BE2C (cell line): ENCODE data around the gene LSAMP.

ENCODE experiments used
- DNase-seq: peaks from one replicate; pipeline ENCODE4 v3.0.0-alpha.2; 2020
- H3K27me3 ChIP-seq: fragments of 250-450 bp; sonication (Bioruptor Pico); 2 replicates; pipeline ENCODE4 v1.5.1; 2020; ENCODE audit warnings: mild to moderate bottlenecking
- H3K36me3 ChIP-seq: fragments of 250-450 bp; sonication (Bioruptor Pico); 2 replicates; pipeline ENCODE4 v1.5.1; 2020; ENCODE audit warnings: mild to moderate bottlenecking
- H3K4me1 ChIP-seq: fragments of 250-450 bp; sonication (Bioruptor Pico); 2 replicates; pipeline ENCODE4 v1.5.1; 2020
- H3K4me3 ChIP-seq: 2 replicates; pipeline ENCODE4 v1.5.1; 2011; ENCODE audit warnings: low read depth, low read length
- H3K9me3 ChIP-seq: fragments of 250-450 bp; sonication (Bioruptor Pico); 2 replicates; pipeline ENCODE4 v1.5.1; 2020
- CTCF ChIP-seq: IDR thresholded peaks from 2 replicates; pipeline ENCODE4 v1.5.1; 2012; ENCODE audit warnings: mild to moderate bottlenecking, low read depth, low read length

The LSAMP gene

DNA sequence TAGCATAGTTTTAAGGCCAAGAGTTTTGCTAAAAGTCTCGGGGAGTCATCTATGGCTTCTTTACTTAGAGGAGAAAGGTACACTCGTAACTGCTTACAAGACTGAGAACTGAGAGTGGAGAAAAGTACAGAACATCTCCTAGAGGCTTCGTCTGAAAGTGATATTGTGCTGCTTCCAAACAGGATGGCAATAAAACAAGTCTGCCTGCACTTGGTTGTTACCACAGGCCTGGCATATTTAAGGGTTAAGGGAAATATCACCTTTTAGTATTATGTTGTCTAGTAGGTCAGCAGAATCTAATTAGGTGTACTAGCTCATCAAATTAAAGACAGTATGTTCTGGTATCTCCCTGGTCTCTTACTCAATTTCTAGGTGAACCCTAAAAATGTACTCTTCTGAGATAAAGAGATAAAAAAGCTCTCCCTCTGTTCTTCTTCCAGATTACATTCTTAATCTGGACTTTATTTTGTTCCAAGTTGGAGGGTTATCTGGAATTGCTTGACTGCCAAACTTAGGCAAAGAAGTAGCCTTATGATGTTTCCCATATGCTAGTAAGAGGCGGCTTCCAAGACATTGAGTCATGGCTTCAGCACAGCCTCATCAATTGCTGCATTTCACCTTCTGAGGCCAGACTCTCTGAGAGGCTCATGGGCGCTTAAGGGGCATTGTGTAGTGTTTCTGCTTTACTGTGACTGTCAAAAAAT, 181.3 kb downstream of the LSAMP start:
- no peaks in the 10 kb centered on the region for H3K4me1 ChIP-seq
- no peaks in the 10 kb centered on the region for H3K27me3 ChIP-seq
- H3K36me3 ChIP-seq, result no peaks in the 10 kb centered on the region
- H3K4me3 ChIP-seq, result no peak overlapping the region
- H3K9me3 ChIP-seq, result no peaks in the 10 kb centered on the region
- TF ChIP-seq CTCF, result no peak
- no peak for DNase-seq

- Histone ChIP-seq H3K4me1 (no peaks in the 10 kb centered on the region), H3K4me3 (no peak overlapping the region), H3K9me3 (no peaks in the 10 kb centered on the region), H3K36me3 (no peaks in the 10 kb centered on the region), H3K27me3 (no peaks in the 10 kb centered on the region)
- DNase-seq, result no peak
- TF ChIP-seq CTCF, result no peak
Observed at GRCh38 chr3:116260491-116260890, 184.8 kb downstream of the LSAMP start.

- Histone ChIP-seq H3K36me3 (no peaks in the 10 kb centered on the region), H3K9me3 (no peaks in the 10 kb centered on the region), H3K4me3 (no peak overlapping the region), H3K4me1 (no peaks in the 10 kb centered on the region), H3K27me3 (no peaks in the 10 kb centered on the region)
- DNase-seq, result no peak
- no peak for TF ChIP-seq CTCF
Observed at GRCh38 chr3:116259984-116260383, 185.3 kb downstream of the LSAMP start.

- no peak for TF ChIP-seq CTCF
- Histone ChIP-seq H3K4me3 (no peak overlapping the region), H3K4me1 (no peaks in the 10 kb centered on the region), H3K36me3 (no peaks in the 10 kb centered on the region), H3K9me3 (no peaks in the 10 kb centered on the region), H3K27me3 (no peaks in the 10 kb centered on the region)
- DNase-seq, result no peak
Observed at GRCh38 chr3:116256843-116257485, 188.3 kb downstream of the LSAMP start.

DNA sequence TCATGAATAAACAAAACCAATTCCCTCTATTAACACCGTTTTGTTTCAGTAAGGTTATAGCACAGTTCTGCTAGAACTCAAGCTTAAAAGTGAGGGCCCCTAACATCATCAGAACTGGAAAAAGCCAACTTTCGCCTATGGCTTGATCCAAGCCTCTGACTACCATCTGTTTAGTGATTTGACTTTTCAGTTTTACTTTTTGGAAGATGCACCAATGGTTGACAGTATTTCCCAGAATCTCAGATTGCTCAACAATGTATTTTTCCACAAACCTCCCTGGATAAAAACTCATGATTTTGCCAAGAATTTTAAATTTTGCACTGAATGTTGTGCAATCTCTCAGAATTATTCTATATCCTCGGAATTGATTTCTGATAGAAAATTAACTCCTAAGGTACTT, 190.7 kb downstream of the LSAMP start:
- Histone ChIP-seq H3K9me3 (no peaks in the 10 kb centered on the region), H3K27me3 (no peaks in the 10 kb centered on the region), H3K4me3 (no peak overlapping the region), H3K4me1 (no peaks in the 10 kb centered on the region), H3K36me3 (no peaks in the 10 kb centered on the region)
- no peak for DNase-seq
- TF ChIP-seq CTCF, result no peak

- H3K27me3 ChIP-seq, result no peaks in the 10 kb centered on the region
- no peak overlapping the region for H3K4me3 ChIP-seq
Observed at GRCh38 chr3:116253511-116253910, 191.8 kb downstream of the LSAMP start.

More at GRCh38 chr3:116253511-116253910, 191.8 kb downstream of the LSAMP start:
- H3K36me3 ChIP-seq, result no peaks in the 10 kb centered on the region
- no peak for DNase-seq
- no peaks in the 10 kb centered on the region for H3K4me1 ChIP-seq
- no peaks in the 10 kb centered on the region for H3K9me3 ChIP-seq
- TF ChIP-seq CTCF, result no peak
